Activated naive CD8-positive, alpha-beta T cell treated with anti-CD3 and anti-CD28 coated beads, Interleukin-2, amount 10 ng/mL, durations not matched to agents 7 days and 5 days (primary cell): Measurements from ENCODE around the gene ENAM. TPM values are rescaled to one million over a fixed set of nuclear protein-coding genes. Genes with fewer than 3 reads are reported as not detected.

Experiments used
- ATAC-seq: fragments of 150-1000 bp; cut with Tn5 transposase; one replicate; pipeline ENCODE4 v1.10.0; 2021; ENCODE audit warnings: low read depth, moderate library complexity
- POLR2A ChIA-PET: fragments of 350-600 bp; sonication (Branson Sonifier 250); formaldehyde crosslinking; loops from one replicate; lab custom pipeline; 2021; ENCODE audit warnings: antibody characterized with exemption; lab: Charles Lee
- DNase-seq: peaks from one replicate; pipeline ENCODE4 v3.0.0; 2021
- H3K27ac Mint-ChIP-seq: one replicate; pipeline ENCODE4 v1.8.0; 2022; ENCODE audit warnings: mild to moderate bottlenecking, mixed read lengths
- H3K27me3 Mint-ChIP-seq: one replicate; pipeline ENCODE4 v1.8.0; 2022; ENCODE audit warnings: mild to moderate bottlenecking, moderate library complexity, mixed read lengths
- H3K36me3 Mint-ChIP-seq: one replicate; pipeline ENCODE4 v1.8.0; 2021; ENCODE audit warnings: mild to moderate bottlenecking, mixed read lengths
- H3K4me1 Mint-ChIP-seq: one replicate; pipeline ENCODE4 v1.8.0; 2021; ENCODE audit warnings: mixed read lengths
- H3K4me3 Mint-ChIP-seq: one replicate; pipeline ENCODE4 v1.8.0; 2022; ENCODE audit warnings: mild to moderate bottlenecking, moderate library complexity, mixed read lengths
- H3K9me3 Mint-ChIP-seq: one replicate; pipeline ENCODE4 v1.8.0; 2021; ENCODE audit warnings: mixed read lengths
- total RNA-seq, 2 experiments: library from RNA; stranded (reverse); gene quantifications; one replicate each; pipeline ENCODE4 v1.2.3, GENCODE V29; 2021

ENAM gene
- total RNA-seq, 2 experiments from 2014 or later: not detected

GRCh38 chr4:70607334-70607853 is 21.1 kb upstream of the ENAM start:
- no peaks in the 10 kb centered on the region for H3K36me3 Mint-ChIP-seq
- no peak overlapping the region for H3K4me3 Mint-ChIP-seq
- no peaks in the 10 kb centered on the region for H3K4me1 Mint-ChIP-seq
- peaks cover 6% of the 10 kb centered on the region for H3K27me3 Mint-ChIP-seq
- H3K27ac Mint-ChIP-seq: no peak overlapping the region
- H3K9me3 Mint-ChIP-seq: no peaks in the 10 kb centered on the region
- POLR2A ChIA-PET: no interaction called here
- no peak for DNase-seq
- no peak for ATAC-seq

- Mint-ChIP-seq H3K27ac (no peak overlapping the region), H3K4me3 (no peak overlapping the region), H3K27me3 (peaks cover 13% of the 10 kb centered on the region), H3K36me3 (no peaks in the 10 kb centered on the region), H3K4me1 (no peaks in the 10 kb centered on the region), H3K9me3 (no peaks in the 10 kb centered on the region)
- DNase-seq (no peak), ATAC-seq (no peak)
- POLR2A ChIA-PET: no interaction called here
These were observed 20.2 kb upstream of the ENAM start for GRCh38 chr4:70608324-70608723.

- Mint-ChIP-seq H3K36me3 (no peaks in the 10 kb centered on the region), H3K4me1 (peaks cover 2% of the 10 kb centered on the region), H3K4me3 (no peak overlapping the region), H3K27ac (no peak overlapping the region), H3K27me3 (peaks cover 28% of the 10 kb centered on the region), H3K9me3 (no peaks in the 10 kb centered on the region)
- DNase-seq (no peak), ATAC-seq (no peak)
- POLR2A ChIA-PET: no interaction called here
These were observed 15.0 kb upstream of the ENAM start for GRCh38 chr4:70613306-70614183.

- H3K9me3 Mint-ChIP-seq: no peaks in the 10 kb centered on the region
- H3K4me1 Mint-ChIP-seq: peaks cover 2% of the 10 kb centered on the region
- POLR2A ChIA-PET: no interaction called here
- no peaks in the 10 kb centered on the region for H3K36me3 Mint-ChIP-seq
- DNase-seq (no peak), ATAC-seq (no peak)
- H3K27me3 Mint-ChIP-seq: peaks cover 28% of the 10 kb centered on the region
- H3K27ac Mint-ChIP-seq: no peak overlapping the region
- H3K4me3 Mint-ChIP-seq: no peak overlapping the region
These were observed 14.4 kb upstream of the ENAM start for GRCh38 chr4:70614184-70614555.

- H3K9me3 Mint-ChIP-seq: no peaks in the 10 kb centered on the region
- DNase-seq (no peak), ATAC-seq (peak; percentile 49)
- no peak overlapping the region for H3K27ac Mint-ChIP-seq
- POLR2A ChIA-PET: no interaction called here
- H3K36me3 Mint-ChIP-seq: no peaks in the 10 kb centered on the region
- H3K27me3 Mint-ChIP-seq: peaks cover 5% of the 10 kb centered on the region
- peaks cover 2% of the 10 kb centered on the region for H3K4me1 Mint-ChIP-seq
- H3K4me3 Mint-ChIP-seq: no peak overlapping the region
These were observed 9.3 kb upstream of the ENAM start for GRCh38 chr4:70619288-70619687.

GRCh38 chr4:70619778-70620177 is 8.8 kb upstream of the ENAM start:
- POLR2A ChIA-PET: no interaction called here
- no peak for DNase-seq

GRCh38 chr4:70623323-70623722 is 5.2 kb upstream of the ENAM start:
- POLR2A ChIA-PET: no interaction called here
- no peaks in the 10 kb centered on the region for H3K9me3 Mint-ChIP-seq
- H3K27ac Mint-ChIP-seq: no peak overlapping the region
- H3K4me1 Mint-ChIP-seq: peaks cover 2% of the 10 kb centered on the region
- H3K4me3 Mint-ChIP-seq: no peak overlapping the region
- no peaks in the 10 kb centered on the region for H3K36me3 Mint-ChIP-seq
- ATAC-seq (peak; percentile 70), DNase-seq (no peak)
- H3K27me3 Mint-ChIP-seq: peaks cover 2% of the 10 kb centered on the region

More at GRCh38 chr4:70619778-70620177, 8.8 kb upstream of the ENAM start:
- Mint-ChIP-seq H3K4me1 (peaks cover 2% of the 10 kb centered on the region), H3K27ac (no peak overlapping the region), H3K9me3 (no peaks in the 10 kb centered on the region), H3K4me3 (no peak overlapping the region), H3K36me3 (no peaks in the 10 kb centered on the region), H3K27me3 (peaks cover 4% of the 10 kb centered on the region)
- ATAC-seq: peak; percentile 20

- no peak overlapping the region for H3K27ac Mint-ChIP-seq
- no peak for DNase-seq
- POLR2A ChIA-PET: interaction anchor here (0.7 kb wide), 1 partner anchor 59 kb away, joined by 3 read pairs; no protein-coding TSS in a partner anchor
- H3K4me1 Mint-ChIP-seq: peaks cover 5% of the 10 kb centered on the region
- no peaks in the 10 kb centered on the region for H3K9me3 Mint-ChIP-seq
- H3K36me3 Mint-ChIP-seq: no peaks in the 10 kb centered on the region
- peak; percentile 56 for ATAC-seq
- H3K27me3 Mint-ChIP-seq: peaks cover 2% of the 10 kb centered on the region
- no peak overlapping the region for H3K4me3 Mint-ChIP-seq
These were observed 4.2 kb upstream of the ENAM start for GRCh38 chr4:70624226-70624793.

- POLR2A ChIA-PET: no interaction called here
- Mint-ChIP-seq H3K36me3 (no peaks in the 10 kb centered on the region), H3K4me1 (peaks cover 5% of the 10 kb centered on the region), H3K9me3 (no peaks in the 10 kb centered on the region), H3K27ac (no peak overlapping the region), H3K4me3 (no peak overlapping the region), H3K27me3 (peaks cover 4% of the 10 kb centered on the region)
- no peak for DNase-seq
- ATAC-seq: no peak
These were observed 924 bp upstream of the ENAM start for GRCh38 chr4:70627620-70628019.

GRCh38 chr4:70629469-70630090 is 1.0 kb downstream of the ENAM start:
- Mint-ChIP-seq H3K27ac (no peak overlapping the region), H3K4me1 (peaks cover 5% of the 10 kb centered on the region), H3K9me3 (no peaks in the 10 kb centered on the region), H3K4me3 (no peak overlapping the region), H3K36me3 (no peaks in the 10 kb centered on the region), H3K27me3 (peaks cover 7% of the 10 kb centered on the region)
- DNase-seq (no peak), ATAC-seq (no peak)
- POLR2A ChIA-PET: no interaction called here

- H3K36me3 Mint-ChIP-seq: no peaks in the 10 kb centered on the region
- no peak for ATAC-seq
- no peak for DNase-seq
- no peaks in the 10 kb centered on the region for H3K9me3 Mint-ChIP-seq
- no peak overlapping the region for H3K27ac Mint-ChIP-seq
- H3K27me3 Mint-ChIP-seq: peaks cover 7% of the 10 kb centered on the region
- POLR2A ChIA-PET: no interaction called here
- H3K4me1 Mint-ChIP-seq: peaks cover 5% of the 10 kb centered on the region
- H3K4me3 Mint-ChIP-seq: no peak overlapping the region
These were observed 1.6 kb downstream of the ENAM start for GRCh38 chr4:70630162-70630561.

- DNase-seq (no peak), ATAC-seq (no peak)
- Mint-ChIP-seq H3K27ac (no peak overlapping the region), H3K9me3 (no peaks in the 10 kb centered on the region), H3K36me3 (no peaks in the 10 kb centered on the region), H3K27me3 (peaks cover 6% of the 10 kb centered on the region), H3K4me1 (peaks cover 5% of the 10 kb centered on the region), H3K4me3 (no peak overlapping the region)
- POLR2A ChIA-PET: no interaction called here
These were observed 3.5 kb downstream of the ENAM start for GRCh38 chr4:70632028-70632427.

- no peaks in the 10 kb centered on the region for H3K9me3 Mint-ChIP-seq
- POLR2A ChIA-PET: no interaction called here
- ATAC-seq (no peak), DNase-seq (no peak)
- H3K27ac Mint-ChIP-seq: no peak overlapping the region
- peaks cover 2% of the 10 kb centered on the region for H3K4me1 Mint-ChIP-seq
- H3K4me3 Mint-ChIP-seq: no peak overlapping the region
- no peaks in the 10 kb centered on the region for H3K36me3 Mint-ChIP-seq
- H3K27me3 Mint-ChIP-seq: peaks cover 6% of the 10 kb centered on the region
These were observed 5.9 kb downstream of the ENAM start for GRCh38 chr4:70634482-70634881.
